PC-3 (cell line): ENCODE results near the gene LRP1B.

ENCODE experiments used
- CTCF ChIP-seq: fragments of 300-600 bp; sonication (generic); conservative IDR thresholded peaks from 2 replicates; pipeline ENCODE4 v1.5.1; 2017; ENCODE audit warnings: antibody characterized with exemption, low read depth, mild to moderate bottlenecking, low read length
- EZH2 ChIP-seq: fragments of 300-600 bp; sonication (generic); IDR thresholded peaks from one replicate; pipeline ENCODE4 v1.6.1; 2017; ENCODE audit warnings: antibody characterized with exemption, mild to moderate bottlenecking, low read length; ENCODE audit not compliant: unreplicated experiment
- EZH2phosphoT487 ChIP-seq: fragments of 300-600 bp; sonication (generic); IDR thresholded peaks from 2 replicates; pipeline ENCODE4 v1.6.1; 2018; ENCODE audit warnings: mild to moderate bottlenecking, antibody characterized with exemption, low read length, borderline replicate concordance

- TF ChIP-seq EZH2, result no peak
- TF ChIP-seq EZH2phosphoT487, result no peak
- no peak for TF ChIP-seq CTCF
Observed at GRCh38 chr2:141455211-141455826, 675.5 kb downstream of the LRP1B start.
